H9 (cell line): ENCODE data around the gene PPP1R1B. TPM values are rescaled to one million over a fixed set of nuclear protein-coding genes. Genes with fewer than 3 reads are reported as not detected.

Source experiments
- DNase-seq: peaks from one replicate; pipeline ENCODE4 v3.0.0-alpha.2; 2017
- H2AFZ ChIP-seq: one replicate; pipeline ENCODE4 v1.6.1; 2013; ENCODE audit warnings: mild to moderate bottlenecking, low read length, control low read depth, moderate library complexity
- H2AK5ac ChIP-seq: 2 replicates; pipeline ENCODE4 v1.6.1; 2013; ENCODE audit warnings: low read length, control low read depth, mixed read lengths; ENCODE audit not compliant: insufficient read length
- H2BK120ac ChIP-seq: one replicate; pipeline ENCODE4 v1.6.1; 2013; ENCODE audit warnings: low read depth, mild to moderate bottlenecking, low read length, control low read depth, inconsistent platforms; ENCODE audit not compliant: poor library complexity, severe bottlenecking
- H2BK12ac ChIP-seq: 2 replicates; pipeline ENCODE4 v1.6.1; 2013; ENCODE audit warnings: low read length, control low read depth, mixed read lengths, low read depth; ENCODE audit not compliant: insufficient read length
- H2BK15ac ChIP-seq: 2 replicates; pipeline ENCODE4 v1.6.1; 2013; ENCODE audit warnings: low read depth, low read length, control low read depth
- H2BK20ac ChIP-seq: one replicate; pipeline ENCODE4 v1.6.1; 2013; ENCODE audit warnings: low read depth, mild to moderate bottlenecking, low read length, control low read depth, inconsistent platforms; ENCODE audit not compliant: poor library complexity, severe bottlenecking
- H2BK5ac ChIP-seq: 2 replicates; pipeline ENCODE4 v1.6.1; 2013; ENCODE audit warnings: low read length, control low read depth, mixed read lengths; ENCODE audit not compliant: insufficient read length
- H3K14ac ChIP-seq: 2 replicates; pipeline ENCODE4 v1.6.1; 2013; ENCODE audit warnings: low read length, control low read depth; ENCODE audit not compliant: insufficient read depth
- H3K18ac ChIP-seq: 2 replicates; pipeline ENCODE4 v1.6.1; 2013; ENCODE audit warnings: low read depth, mild to moderate bottlenecking, mixed read lengths, low read length, control low read depth; ENCODE audit not compliant: insufficient read length
- H3K23ac ChIP-seq: 2 replicates; pipeline ENCODE4 v1.6.1; 2013; ENCODE audit warnings: low read length, control low read depth, mixed read lengths, low read depth; ENCODE audit not compliant: insufficient read length
- H3K23me2 ChIP-seq: 2 replicates; pipeline ENCODE4 v1.6.1; 2013; ENCODE audit warnings: low read depth, mild to moderate bottlenecking, mixed read lengths, low read length, control low read depth; ENCODE audit not compliant: insufficient read length, poor library complexity, severe bottlenecking
- H3K27ac ChIP-seq: 2 replicates; pipeline ENCODE4 v1.5.1; 2013; ENCODE audit warnings: low read length, control low read depth, mixed read lengths, low read depth; ENCODE audit not compliant: insufficient read length
- H3K27me3 ChIP-seq: 2 replicates; pipeline ENCODE4 v1.6.1; 2013; ENCODE audit warnings: low read length, control low read depth, inconsistent platforms; ENCODE audit not compliant: insufficient read depth
- H3K4ac ChIP-seq: 2 replicates; pipeline ENCODE4 v1.6.1; 2013; ENCODE audit warnings: low read depth, mild to moderate bottlenecking, control low read depth, inconsistent platforms, low read length, moderate library complexity
- H3K4me1 ChIP-seq: 2 replicates; pipeline ENCODE4 v1.6.1; 2013; ENCODE audit warnings: low read length, control low read depth, inconsistent platforms; ENCODE audit not compliant: insufficient read depth
- H3K4me2 ChIP-seq: 2 replicates; pipeline ENCODE4 v1.6.1; 2013; ENCODE audit warnings: low read length, control low read depth, mixed read lengths; ENCODE audit not compliant: insufficient read length, insufficient read depth
- H3K56ac ChIP-seq: 2 replicates; pipeline ENCODE4 v1.6.1; 2013; ENCODE audit warnings: low read depth, mild to moderate bottlenecking, mixed read lengths, low read length, control low read depth; ENCODE audit not compliant: insufficient read length
- H3K79me1 ChIP-seq: 2 replicates; pipeline ENCODE4 v1.6.1; 2013; ENCODE audit warnings: low read depth, mild to moderate bottlenecking, moderate library complexity, low read length, control low read depth, inconsistent platforms; ENCODE audit not compliant: insufficient read depth, poor library complexity, severe bottlenecking
- H3K79me2 ChIP-seq: 2 replicates; pipeline ENCODE4 v1.6.1; 2013; ENCODE audit warnings: low read length, control low read depth, inconsistent platforms; ENCODE audit not compliant: insufficient read depth
- H3K9ac ChIP-seq: 2 replicates; pipeline ENCODE4 v1.6.1; 2013; ENCODE audit warnings: low read length, control low read depth, mixed read lengths; ENCODE audit not compliant: insufficient read length; ENCODE audit errors: extremely low read depth
- H3K9me3 ChIP-seq: one replicate; pipeline ENCODE4 v1.6.1; 2013; ENCODE audit warnings: low read depth, low read length, inconsistent platforms; ENCODE audit not compliant: control insufficient read depth
- H3T11ph ChIP-seq: one replicate; pipeline ENCODE4 v1.6.1; 2013; ENCODE audit warnings: mild to moderate bottlenecking, low read length, control low read depth, inconsistent platforms
- H4K20me1 ChIP-seq: one replicate; pipeline ENCODE4 v1.6.1; 2013; ENCODE audit not compliant: control insufficient read depth, insufficient read length, insufficient read depth
- H4K5ac ChIP-seq: 2 replicates; pipeline ENCODE4 v1.6.1; 2013; ENCODE audit warnings: low read depth, mild to moderate bottlenecking, mixed read lengths, low read length, control low read depth; ENCODE audit not compliant: insufficient read length
- H4K8ac ChIP-seq: replicated peaks from 2 replicates; pipeline ENCODE4 v1.6.1; 2013; ENCODE audit warnings: low read length, control low read depth, mixed read lengths, low read depth; ENCODE audit not compliant: insufficient read length
- H4K91ac ChIP-seq: 2 replicates; pipeline ENCODE4 v1.6.1; 2013; ENCODE audit warnings: low read depth, mild to moderate bottlenecking, moderate library complexity, mixed read lengths, low read length, control low read depth; ENCODE audit not compliant: insufficient read length
- H3K27ac Mint-ChIP-seq, 3 experiments: 2 replicates in 2 of 3; 3 replicates in 1 of 3; pipeline ENCODE4 v1.8.0; 2020 to 2021; ENCODE audit warnings: mixed read lengths in 3 of 3, mild to moderate bottlenecking in 1 of 3, moderate library complexity in 1 of 3
- H3K27me3 Mint-ChIP-seq: 2 replicates; pipeline ENCODE4 v1.8.0; 2021; ENCODE audit warnings: low read depth, mild to moderate bottlenecking, moderate library complexity, mixed read lengths
- H3K36me3 Mint-ChIP-seq, 3 experiments: 2 replicates in 2 of 3; 3 replicates in 1 of 3; pipeline ENCODE4 v1.8.0; 2020 to 2021; ENCODE audit warnings: low read depth in 3 of 3, mixed read lengths in 3 of 3; ENCODE audit not compliant: insufficient read depth in 1 of 3
- H3K4me1 Mint-ChIP-seq, 2 experiments: 2 replicates each; pipeline ENCODE4 v1.8.0; 2020; ENCODE audit warnings: mixed read lengths in 2 of 2
- H3K4me3 Mint-ChIP-seq, 2 experiments: 2 replicates in 1 of 2; 3 replicates in 1 of 2; pipeline ENCODE4 v1.8.0; 2020 to 2021; ENCODE audit warnings: mild to moderate bottlenecking in 2 of 2, mixed read lengths in 2 of 2, moderate library complexity in 1 of 2
- H3K9me3 Mint-ChIP-seq, 2 experiments: 2 replicates in 1 of 2; 3 replicates in 1 of 2; pipeline ENCODE4 v1.8.0; 2020; ENCODE audit warnings: mild to moderate bottlenecking in 2 of 2, mixed read lengths in 2 of 2, moderate library complexity in 1 of 2
- CTCF ChIP-seq: fragments of 200-600 bp; sonication (generic); conservative IDR thresholded peaks from 3 replicates; pipeline ENCODE4 v1.8.0; 2021; ENCODE audit warnings: antibody characterized with exemption, mild to moderate bottlenecking
- whole genome bisulfite sequencing: extraction: QIAGEN DNeasy Blood & Tissue Kit; methylation state at CpG from one replicate; pipeline ENCODE4 v1.1.7; 2013; ENCODE audit warnings: missing lambda C conversion rate, low lambda C conversion rate, mixed read lengths; ENCODE audit not compliant: insufficient read length; ENCODE audit errors: extremely low coverage; 5-methylcytosine and 5-hydroxymethylcytosine counted together
- total RNA-seq: library from RNA; stranded (reverse); gene quantifications from 2 replicates; pipeline ENCODE4 v1.2.1, GENCODE V29; 2021

Gene PPP1R1B
- total RNA-seq, 1 experiment from 2014 or later: 15.5 TPM

GRCh38 chr17:39670746-39671145 is 44.0 kb downstream of the PPP1R1B start:
- Histone ChIP-seq H3K4me2 (no peak overlapping the region), H3K9ac (no peak overlapping the region), H3K79me2 (no peaks in the 10 kb centered on the region), H3K4ac (no peak overlapping the region), H3K27me3 (peaks cover 3% of the 10 kb centered on the region; the same call in 1 of the 2 replicates), H3K23me2 (peaks cover 6% of the 10 kb centered on the region), H2AFZ (no peak overlapping the region), H2BK12ac (no peak overlapping the region), H3K27ac (no peak overlapping the region), H4K20me1 (no peaks in the 10 kb centered on the region), H2AK5ac (no peak overlapping the region), H4K91ac (no peak overlapping the region), H2BK120ac (no peak overlapping the region), H3K18ac (no peak overlapping the region), H4K5ac (no peak overlapping the region), H2BK5ac (no peak overlapping the region), H3T11ph (no peak overlapping the region), H3K9me3 (no peaks in the 10 kb centered on the region), H4K8ac (no peak overlapping the region), H3K4me1 (peaks cover 3% of the 10 kb centered on the region; the same call in 1 of the 2 replicates), H3K56ac (no peak overlapping the region), H3K14ac (no peak overlapping the region), H2BK15ac (no peak overlapping the region), H3K79me1 (no peaks in the 10 kb centered on the region), H3K23ac (no peak overlapping the region), H2BK20ac (no peak overlapping the region)
- no CpG with 5 or more reads among the region's 4 CpGs for WGBS
- TF ChIP-seq CTCF: no peak
- Mint-ChIP-seq H3K9me3 (no peaks in the 10 kb centered on the region; a peak in 1 of 5 replicates), H3K4me3 (no peak overlapping the region; a peak in 1 of 5 replicates), H3K4me1 (peaks cover 28 to 29% of the 10 kb centered on the region in 2 experiments), H3K27me3 (peaks cover 56% of the 10 kb centered on the region), H3K27ac (no peak overlapping the region), H3K36me3 (no peaks in the 10 kb centered on the region; a peak in 1 of 7 replicates)
- DNase-seq: no peak
